K562 (cell line): ENCODE data around the gene YPEL2. TPM values are rescaled to one million over a fixed set of nuclear protein-coding genes. Genes with fewer than 3 reads are reported as not detected.
A peak's percentile ranks its signal among the peaks of the same experiment; 100 is the strongest.

Source experiments
- ARNT ChIP-seq, 2 experiments: fragments of 450-650 bp; IDR thresholded peaks; 2 replicates each; pipeline ENCODE4 v1.6.1; 2016; ENCODE audit warnings: mild to moderate bottlenecking in 1 of 2
- CBX8 ChIP-seq: fragments of 200-600 bp; sonication (generic); IDR thresholded peaks from 2 replicates; pipeline ENCODE4 v1.6.1; 2012; ENCODE audit warnings: borderline replicate concordance, mixed run types, low read depth, mild to moderate bottlenecking, moderate library complexity, mixed read lengths, low read length, control low read depth, inconsistent platforms; ENCODE audit not compliant: poor library complexity, severe bottlenecking; ENCODE audit errors: extremely low read depth
- E2F5 ChIP-seq: sonication (generic); formaldehyde crosslinking; IDR thresholded peaks from 2 replicates; pipeline ENCODE4 v1.8.0; 2022; ENCODE audit warnings: mild to moderate bottlenecking, missing genetic modification reagents
- ESRRA ChIP-seq: fragments of 450-650 bp; IDR thresholded peaks from 2 replicates; pipeline ENCODE4 v1.6.1; 2014; ENCODE audit warnings: low read depth, mild to moderate bottlenecking, moderate library complexity, borderline replicate concordance
- HDGF ChIP-seq: fragments of 450-650 bp; IDR thresholded peaks from 2 replicates; pipeline ENCODE4 v1.6.1; 2016
- KDM2B ChIP-seq: fragments of 250-450 bp; sonication (Bioruptor Pico); IDR thresholded peaks from 2 replicates; pipeline ENCODE4 v1.8.0; 2021; ENCODE audit warnings: mild to moderate bottlenecking, moderate library complexity
- RBM15 ChIP-seq: fragments of 200-400 bp; formaldehyde crosslinking; IDR thresholded peaks from 2 replicates; pipeline ENCODE4 v1.6.1; 2018; ENCODE audit warnings: mild to moderate bottlenecking, low read length, moderate library complexity; ENCODE audit not compliant: insufficient read depth
- SIN3A ChIP-seq, 2 experiments: fragments of 150-350 bp in 1 of 2; IDR thresholded peaks; 2 replicates each; pipeline ENCODE4 v1.6.1; 2011 to 2016; ENCODE audit warnings: borderline replicate concordance in 2 of 2, low read depth in 2 of 2, low read length in 2 of 2, mild to moderate bottlenecking in 2 of 2, moderate library complexity in 2 of 2; ENCODE audit not compliant: control insufficient read depth in 1 of 2
- SREBF2 ChIP-seq: sonication (generic); formaldehyde crosslinking; IDR thresholded peaks from 2 replicates; pipeline ENCODE4 v1.4.0; 2020; ENCODE audit warnings: mild to moderate bottlenecking, missing genetic modification reagents
- TEAD1 ChIP-seq, 2 experiments: fragments of 450-650 bp in 1 of 2; sonication (generic) in 1 of 2; formaldehyde crosslinking; IDR thresholded peaks; 2 replicates each; pipeline versions ENCODE4 v1.4.0 to v1.8.0; 2020 to 2022; ENCODE audit warnings: mild to moderate bottlenecking in 2 of 2, missing genetic modification reagents in 1 of 2
- TEAD4 ChIP-seq, 2 experiments: sonication (generic) in 1 of 2; formaldehyde crosslinking in 1 of 2; IDR thresholded peaks; 2 replicates each; pipeline versions ENCODE4 v1.6.1 to v1.8.0; 2012 to 2022; ENCODE audit warnings: borderline replicate concordance in 1 of 2, inconsistent platforms in 1 of 2, low read length in 1 of 2, mild to moderate bottlenecking in 1 of 2, missing genetic modification reagents in 1 of 2
- THRB ChIP-seq: fragments of 450-650 bp; formaldehyde crosslinking; conservative IDR thresholded peaks from 2 replicates; pipeline ENCODE4 v1.4.0; 2022; ENCODE audit warnings: mild to moderate bottlenecking, missing genetic modification characterization
- ZNF146 ChIP-seq: IDR thresholded peaks from one replicate; pipeline ENCODE4 v1.6.1; 2018; ENCODE audit warnings: missing compliant biosample characterization; ENCODE audit not compliant: unreplicated experiment
- ZNF263 ChIP-seq: sonication (generic); formaldehyde crosslinking; IDR thresholded peaks from 2 replicates; pipeline ENCODE4 v1.8.0; 2022; ENCODE audit warnings: mild to moderate bottlenecking, missing genetic modification reagents, borderline replicate concordance
- ZNF318 ChIP-seq, 2 experiments: fragments of 450-650 bp; IDR thresholded peaks; 2 replicates each; pipeline ENCODE4 v1.6.1; 2016; ENCODE audit warnings: mild to moderate bottlenecking in 2 of 2, borderline replicate concordance in 1 of 2, low read depth in 1 of 2, moderate library complexity in 1 of 2
- ZNF586 ChIP-seq: fragments of 450-650 bp; formaldehyde crosslinking; conservative IDR thresholded peaks from 2 replicates; pipeline ENCODE4 v1.4.0; 2020; ENCODE audit warnings: mild to moderate bottlenecking, moderate library complexity
- polyA plus RNA-seq, 8 experiments: library from polyadenylated mRNA; depleted of rRNA in 4 of 8; stranded (reverse) in 5 of 8; unstranded in 3 of 8; fragments of >200 nt; fragmentation: Nextera tagmentation in 2 of 8; fragmentation: Illumina TruSeq in 1 of 8; extraction: Ambion mirVana in 2 of 8; extraction: Trizol in 1 of 8; gene quantifications; 2 replicates each; pipeline versions ENCODE4 v1.2.1 to v1.2.3, GENCODE V29; 2011 to 2014; ENCODE audit warnings: inconsistent platforms in 1 of 8, missing spikeins in 1 of 8
- total RNA-seq, 7 experiments: library from RNA; depleted of rRNA in 6 of 7; stranded (reverse); fragments of >200 nt in 6 of 7; fragmentation: Illumina TruSeq in 2 of 7; extraction: Trizol in 2 of 7; gene quantifications; 2 replicates each; pipeline versions ENCODE4 v1.2.1 to v1.2.3, GENCODE V29; 2011 to 2021; ENCODE audit warnings: low replicate concordance in 1 of 7

YPEL2 gene
- total and polyA plus RNA-seq, 9 of the 15 experiments (the other 6 are each of a cell fraction or from before 2014, with no cell fraction given) = 0.11 to 2.4 (median 0.47) TPM

GRCh38 chr17:59365383-59365981, 34.0 kb downstream of the YPEL2 start (continued):
- TF ChIP-seq TEAD1 (CRISPR knock-in tag; IDR thresholded peaks at IDR 0.05) = peak in 1 of 2 experiments; percentile 73; a peak in 2 of 4 replicates
- 0 out of 4 replicates have a peak, but pooled peaks of 1 of the 2 experiments have one; percentile 54 for TF ChIP-seq ARNT (IDR thresholded peaks at IDR 0.05)
- TF ChIP-seq RBM15 = no peak
- TF ChIP-seq TEAD4 (IDR thresholded peaks at IDR 0.05; ENCODE audit: low read length) = peak; percentile 97
- no peak for TF ChIP-seq TEAD4 (CRISPR knock-in tag; IDR thresholded peaks at IDR 0.05; ENCODE audit: borderline replicate concordance)
- TF ChIP-seq ZNF146 = no peak
- no peak for TF ChIP-seq CBX8
- TF ChIP-seq SREBF2 (CRISPR knock-in tag) = no peak
- peak; percentile 87 for TF ChIP-seq ESRRA
- TF ChIP-seq HDGF = no peak
- TF ChIP-seq ZNF263 = 0 out of 2 replicates have a peak, but pooled peaks have one; percentile 46
- no peak; the same call in 1 of the 2 replicates for TF ChIP-seq ZNF586
- TF ChIP-seq THRB (CRISPR knock-in tag) = no peak
- TF ChIP-seq SIN3A (IDR thresholded peaks at IDR 0.05; ENCODE audit: borderline replicate concordance in 2 of 2, control insufficient read depth in 1 of 2, low read depth in 2 of 2, low read length in 2 of 2) = no peak
- no peak for TF ChIP-seq KDM2B
- no peak for TF ChIP-seq E2F5 (CRISPR knock-in tag)
- TF ChIP-seq ZNF318 (IDR thresholded peaks at IDR 0.05; ENCODE audit: borderline replicate concordance in 1 of 2, low read depth in 1 of 2) = peak in 1 of 2 experiments; percentile 31; a peak in 2 of 4 replicates
